Pancreas (tissue), 10 donors: Measurements from ENCODE around the gene GIMAP2. TPM values are rescaled to one million over a fixed set of nuclear protein-coding genes. Genes with fewer than 3 reads are reported as not detected.

Experiments
- ATAC-seq, 4 donors: fragments of 200-7000 bp; cut with Tn5 transposase; one replicate each; pipeline versions ENCODE4 v1.8.0 to v1.9.1; 2020; ENCODE audit warnings: mild to moderate bottlenecking in 4 of 4, moderate library complexity in 4 of 4
- DNase-seq, 6 donors: peaks; one replicate each; pipeline ENCODE4 v3.0.0-alpha.2; 2020
- FAIRE-seq: peaks from 2 replicates; lab custom pipeline; 2012; peaks lifted over from hg19 to GRCh38; lab: Jason Lieb, UNC
- H3K27ac ChIP-seq, 4 donors: fragments of 200-600 bp; sonication (generic); 1 replicate in 3 of 4; 2 replicates in 1 of 4; pipeline versions ENCODE4 v1.5.0 to v1.8.0; 2020
- H3K27me3 ChIP-seq, 4 donors: fragments of 200-600 bp; one replicate each; pipeline ENCODE4 v1.8.0; 2021
- H3K36me3 ChIP-seq, 3 donors: fragments of 200-600 bp; sonication (generic) in 1 of 3; one replicate each; pipeline versions ENCODE4 v1.5.0 to v1.8.0; 2020 to 2021
- H3K4me1 ChIP-seq, 3 donors: fragments of 200-600 bp; one replicate each; pipeline ENCODE4 v1.8.0; 2021
- H3K4me3 ChIP-seq, 4 donors: fragments of 200-600 bp; sonication (generic) in 2 of 4; one replicate each; pipeline versions ENCODE4 v1.5.0 to v1.8.0; 2020 to 2021
- H3K9me3 ChIP-seq, 4 donors: fragments of 200-600 bp; one replicate each; pipeline ENCODE4 v1.8.0; 2021
- WGBS, 2 donors: extraction: QIAGEN DNeasy Blood & Tissue Kit; methylation state at CpG; one replicate each; pipeline ENCODE4 v1.1.7; 2013; 5-methylcytosine and 5-hydroxymethylcytosine counted together
- intact Hi-C, 3 donors: fragments of 100-400 bp; cut with DNase I; formaldehyde crosslinking; loops; one replicate each; pipeline versions ENCODE4 v1.11.1 to v1.14.2; 2022
- polyA plus RNA-seq, 2 donors: library from polyadenylated mRNA; stranded (reverse); fragments of 200-250 nt; gene quantifications; one replicate each; pipeline ENCODE4 v1.2.3, GENCODE V29; 2013
- total RNA-seq, 6 donors: library from RNA; stranded (reverse); fragmentation: NEBNext Ultra II Directional in 4 of 6; extraction: Animal tissue kit (Norgen Biotek cat#: 25700) in 4 of 6; gene quantifications; one replicate each; pipeline versions ENCODE4 v1.2.1 to v1.2.4, GENCODE V29; 2021 to 2023
- TF ChIP-seq, protein P1 (sequence below), 4 donors: fragments of 200-600 bp; sonication (generic) in 3 of 4; IDR thresholded peaks; one replicate each; pipeline versions ENCODE4 v1.5.0 to v1.8.0; 2021; ENCODE audit warnings: antibody characterized with exemption in 4 of 4
- donor health status: healthy with polysubstance abuse.
- donor health status: DM: no; HTN: no; CAD: no; lungs with moderate emphysema.
- donor health status: DM: no; HTN: no; CAD: no.
- donor health status: control.
- donor health status: control.
- donor health status: Bipolar disorder and iron deficiency.
- donor health status: DM: yes; HTN: yes; CAD: no.
- donor health status: DM: no; HTN: no; CAD: no.
- donor health status: DM: no; HTN: no; CAD: no.
- donor health status: DM: yes; HTN: yes; CAD: no.

GIMAP2 gene
- total and polyA plus RNA-seq, 8 donors, result 0.51 to 6.2 (median 1.7) TPM

DNA sequence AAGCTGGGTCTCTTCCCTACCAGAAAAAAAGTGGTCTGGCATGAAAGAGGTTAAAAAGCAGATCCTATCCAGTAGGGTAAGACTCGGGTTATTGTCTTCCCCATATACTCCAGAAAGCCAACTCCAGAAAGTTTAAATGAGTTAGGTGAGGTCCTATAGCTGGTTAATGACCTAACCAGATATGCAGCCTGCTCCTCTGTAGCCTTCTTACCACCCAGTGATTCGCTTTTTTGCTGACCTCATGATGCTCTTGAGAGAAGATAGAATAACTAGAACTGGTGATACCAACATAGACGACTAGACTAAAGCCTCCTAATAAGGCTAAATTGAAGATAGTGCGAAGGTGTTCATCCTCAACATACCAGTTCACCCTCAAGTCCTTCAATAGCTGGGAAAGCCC is 30.2 kb downstream of the GIMAP2 start:
- no peak for ATAC-seq
- Histone ChIP-seq H3K4me3 (no peak overlapping the region), H3K9me3 (no peaks in the 10 kb centered on the region), H3K27me3 (no peaks in the 10 kb centered on the region), H3K36me3 (no peaks in the 10 kb centered on the region), H3K27ac (peak overlapping the region in 1 of 4 donors; percentile 12), H3K4me1 (no peaks in the 10 kb centered on the region)
- DNase-seq, result no peak
- FAIRE-seq, result no peak
- WGBS, 2 donors, result 40 to 49% methylated on average over 4 of the region's 4 CpGs
- TF ChIP-seq, protein P1, sequence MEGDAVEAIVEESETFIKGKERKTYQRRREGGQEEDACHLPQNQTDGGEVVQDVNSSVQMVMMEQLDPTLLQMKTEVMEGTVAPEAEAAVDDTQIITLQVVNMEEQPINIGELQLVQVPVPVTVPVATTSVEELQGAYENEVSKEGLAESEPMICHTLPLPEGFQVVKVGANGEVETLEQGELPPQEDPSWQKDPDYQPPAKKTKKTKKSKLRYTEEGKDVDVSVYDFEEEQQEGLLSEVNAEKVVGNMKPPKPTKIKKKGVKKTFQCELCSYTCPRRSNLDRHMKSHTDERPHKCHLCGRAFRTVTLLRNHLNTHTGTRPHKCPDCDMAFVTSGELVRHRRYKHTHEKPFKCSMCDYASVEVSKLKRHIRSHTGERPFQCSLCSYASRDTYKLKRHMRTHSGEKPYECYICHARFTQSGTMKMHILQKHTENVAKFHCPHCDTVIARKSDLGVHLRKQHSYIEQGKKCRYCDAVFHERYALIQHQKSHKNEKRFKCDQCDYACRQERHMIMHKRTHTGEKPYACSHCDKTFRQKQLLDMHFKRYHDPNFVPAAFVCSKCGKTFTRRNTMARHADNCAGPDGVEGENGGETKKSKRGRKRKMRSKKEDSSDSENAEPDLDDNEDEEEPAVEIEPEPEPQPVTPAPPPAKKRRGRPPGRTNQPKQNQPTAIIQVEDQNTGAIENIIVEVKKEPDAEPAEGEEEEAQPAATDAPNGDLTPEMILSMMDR (IDR thresholded peaks at IDR 0.05), result no peak
- intact Hi-C loops, result no loop called here

DNA sequence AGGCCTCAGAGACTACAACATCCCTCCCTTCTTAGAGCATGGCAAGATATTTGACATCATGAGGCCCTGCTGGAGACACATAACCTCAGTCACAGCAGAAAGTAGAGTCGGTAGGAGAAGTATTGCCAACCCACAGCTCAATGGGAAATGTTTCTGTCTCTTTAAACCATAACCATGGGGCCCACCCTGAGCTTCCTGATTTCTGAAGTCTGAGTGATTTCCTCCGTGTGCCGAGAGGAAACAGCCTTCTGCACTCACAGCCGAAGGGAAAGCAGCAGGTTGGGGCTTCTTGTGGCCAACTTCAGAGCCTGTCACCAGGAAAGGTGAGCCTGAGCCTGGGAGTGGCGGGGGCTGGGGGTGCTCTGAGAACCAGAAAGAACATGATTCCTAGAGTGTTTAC is 30.9 kb downstream of the GIMAP2 start, which contains the start of gene GIMAP1:
GIMAP1 (plus strand) TSS at position 246 of the 400 bp plus-strand sequence. CDS start 2,435 bp downstream, outside the sequence.
- Histone ChIP-seq H3K27ac (peak within 1 kb of the TSS in 1 of 4 donors; percentile 12), H3K4me3 (peak within 1 kb of the TSS in 1 of 4 donors; percentile 33), H3K36me3 (no peaks in the 10 kb centered on the region), H3K9me3 (no peaks in the 10 kb centered on the region), H3K27me3 (no peaks in the 10 kb centered on the region), H3K4me1 (no peaks in the 10 kb centered on the region)
- DNase-seq (no peak), ATAC-seq (peak in 2 of 4 donors; percentile 62 to 69), FAIRE-seq (no peak)
- 49 to 55% methylated on average over 5 of the region's 5 CpGs for WGBS, 2 donors
- TF ChIP-seq, protein P1 (IDR thresholded peaks at IDR 0.05), result no peak
- intact Hi-C loops, result no loop called here

DNA sequence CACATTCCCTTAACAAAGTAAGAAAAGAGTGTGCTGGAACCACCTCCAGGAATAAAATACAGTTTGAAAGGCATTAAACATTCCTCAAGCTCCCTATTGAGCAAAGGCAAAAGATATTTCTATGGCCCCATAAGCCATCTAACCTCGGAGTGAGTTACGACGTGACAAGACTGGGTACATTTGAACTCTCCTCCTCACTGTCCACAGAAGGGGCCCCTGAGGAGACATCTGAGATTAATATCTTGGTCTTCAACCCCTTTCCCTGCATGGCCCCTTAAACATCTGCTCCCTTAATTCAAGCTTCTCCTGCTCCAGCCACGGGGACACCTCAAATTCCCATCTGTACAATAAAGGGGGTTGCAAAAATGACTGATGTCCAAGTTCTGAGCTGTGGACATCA is 31.4 kb downstream of the GIMAP2 start:
- Histone ChIP-seq H3K4me1 (no peaks in the 10 kb centered on the region), H3K9me3 (no peaks in the 10 kb centered on the region), H3K27me3 (no peaks in the 10 kb centered on the region), H3K4me3 (peak overlapping the region in 1 of 4 donors; percentile 33), H3K36me3 (no peaks in the 10 kb centered on the region), H3K27ac (peak overlapping the region in 1 of 4 donors; percentile 12)
- TF ChIP-seq, protein P1 (IDR thresholded peaks at IDR 0.05), result no peak
- ATAC-seq (no peak), DNase-seq (no peak), FAIRE-seq (no peak)
- intact Hi-C loops, result no loop called here
- 62 to 68% methylated on average over 4 of the region's 4 CpGs for WGBS, 2 donors

DNA sequence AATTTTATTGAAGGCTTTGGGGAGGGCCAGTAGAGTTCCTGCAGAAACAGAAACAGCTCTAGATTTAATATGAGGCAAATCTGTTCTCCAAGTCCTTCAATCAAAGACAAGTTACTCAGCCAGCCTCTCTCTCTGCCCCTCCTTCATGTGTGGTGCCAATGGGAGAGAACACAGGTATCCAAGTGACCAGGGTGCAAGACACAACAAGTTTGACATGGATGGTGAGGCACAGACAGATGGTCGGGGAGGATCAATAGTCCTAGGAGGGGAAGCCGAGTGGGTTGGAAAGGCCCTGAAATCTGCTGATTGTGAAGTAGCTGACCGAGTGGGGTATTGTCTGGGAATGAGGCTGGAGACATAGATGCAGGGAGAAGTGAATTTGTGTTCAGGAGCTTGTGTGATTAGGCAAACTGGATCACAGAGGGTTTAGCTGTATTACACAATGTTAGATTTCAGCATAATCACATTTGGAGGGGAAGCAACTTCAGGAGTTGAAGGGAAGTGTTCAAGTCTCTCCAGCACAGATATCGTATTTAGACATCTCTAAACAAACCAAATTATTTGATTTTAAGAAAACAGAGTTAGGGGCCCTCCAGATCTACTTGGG is 32.4 kb downstream of the GIMAP2 start:
- peak in 1 of 4 donors; percentile 24 for ATAC-seq
- DNase-seq, result no peak
- peak overlapping the region in 1 of 4 donors; percentile 33 for H3K4me3 ChIP-seq
- H3K27ac ChIP-seq, result no peak overlapping the region
- WGBS, 2 donors, result 57 to 67% methylated on average over 4 of the region's 4 CpGs
- H3K9me3 ChIP-seq, result no peaks in the 10 kb centered on the region
- no peaks in the 10 kb centered on the region for H3K36me3 ChIP-seq
- H3K27me3 ChIP-seq, result no peaks in the 10 kb centered on the region
- H3K4me1 ChIP-seq, result no peaks in the 10 kb centered on the region
- TF ChIP-seq, protein P1 (IDR thresholded peaks at IDR 0.05), result no peak
- no peak for FAIRE-seq
- intact Hi-C loops, result no loop called here

DNA sequence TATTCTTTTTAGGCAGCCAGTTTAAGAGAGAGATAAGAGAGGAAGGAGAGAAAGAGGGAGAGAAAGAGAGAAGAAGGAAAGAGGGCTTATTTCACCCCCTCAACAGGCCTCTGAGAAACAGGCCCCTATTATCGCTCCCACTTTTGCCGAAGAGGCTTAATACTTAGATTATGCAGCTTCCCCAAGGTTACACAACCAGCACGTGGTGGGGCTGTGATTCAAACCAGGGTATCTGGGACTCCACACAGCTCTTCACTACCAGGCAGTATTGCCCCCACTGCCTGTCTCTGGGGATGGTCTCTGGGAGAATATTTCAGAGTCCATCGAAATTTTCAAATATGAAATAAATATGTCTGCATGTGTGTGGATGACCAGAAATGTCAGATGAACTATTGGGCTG is 33.9 kb downstream of the GIMAP2 start:
- 57 to 69% methylated on average over 4 of the region's 4 CpGs for WGBS, 2 donors
- TF ChIP-seq, protein P1 (IDR thresholded peaks at IDR 0.05), result no peak
- H3K27ac ChIP-seq, result no peak overlapping the region
- no peaks in the 10 kb centered on the region for H3K27me3 ChIP-seq
- DNase-seq (no peak), FAIRE-seq (no peak), ATAC-seq (no peak)
- no peaks in the 10 kb centered on the region for H3K4me1 ChIP-seq
- intact Hi-C loops, result no loop called here
- no peaks in the 10 kb centered on the region for H3K36me3 ChIP-seq
- H3K4me3 ChIP-seq, result no peak overlapping the region
- H3K9me3 ChIP-seq, result no peaks in the 10 kb centered on the region
